GM18861 (cell line): ENCODE measurements around the gene ZBTB12.
"Not testable (repeated sequence)": the region's sequence is repeated elsewhere in the genome, so short reads cannot be mapped to it uniquely, and the experiment has no call there.

Source experiments
- ATAC-seq: cut with Tn5 transposase; IDR thresholded peaks from one replicate; pipeline ENCODE4 v1.9.1; 2021; ENCODE audit not compliant: unreplicated experiment

ZBTB12 gene

DNA sequence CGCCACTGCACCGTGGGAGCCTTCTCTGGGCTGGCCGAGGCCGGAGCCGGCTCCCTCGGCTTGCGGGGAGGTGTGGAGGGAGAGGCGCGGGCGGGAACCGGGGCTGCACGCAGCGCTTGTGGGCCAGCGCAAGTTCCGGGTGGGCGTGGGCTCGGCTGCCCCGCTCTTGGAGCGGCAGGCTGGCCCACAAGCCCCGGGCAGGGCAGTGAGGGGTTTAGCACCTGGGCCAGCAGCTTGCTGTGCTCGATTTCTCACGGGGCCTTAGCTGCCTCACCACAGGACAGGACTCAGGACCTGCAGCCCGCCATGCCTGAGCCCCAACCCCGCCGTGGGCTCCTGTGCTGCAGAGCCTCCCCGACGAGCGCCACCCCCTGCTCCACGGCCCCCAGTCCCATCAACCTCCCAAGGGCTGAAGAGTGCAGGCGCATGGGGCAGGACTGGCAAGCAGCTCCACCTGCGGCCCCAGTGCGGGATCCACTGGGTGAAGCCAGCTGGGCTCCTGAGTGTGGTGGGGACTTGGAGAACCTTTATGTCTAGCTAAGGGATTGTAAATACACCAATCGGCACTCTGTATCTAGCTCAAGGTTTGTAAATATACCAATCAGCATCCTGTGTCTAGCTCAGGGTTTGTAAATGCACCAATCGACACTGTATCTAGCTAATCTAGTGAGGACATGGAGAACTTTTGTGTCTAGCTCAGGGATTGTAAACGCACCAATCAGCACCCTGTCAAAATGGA lies 49.7 kb downstream of the ZBTB12 start:
- ATAC-seq, result not testable (repeated sequence)

DNA sequence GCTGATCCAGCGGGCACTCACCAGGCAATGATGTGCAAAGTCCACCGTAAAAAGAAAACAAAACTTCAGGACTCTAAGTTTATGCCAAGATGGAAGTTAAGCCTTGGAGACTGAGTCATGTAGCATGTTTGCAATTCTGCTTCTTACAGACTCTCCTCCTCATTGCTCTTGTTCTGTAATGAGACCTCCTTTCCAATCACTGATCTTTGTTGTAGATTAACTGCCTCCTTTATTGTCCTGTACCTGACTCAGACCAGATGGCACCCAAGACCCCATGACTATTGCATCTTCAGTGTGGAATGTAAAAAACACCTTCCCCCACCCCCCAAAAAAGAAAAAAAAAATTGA lies 50.4 kb downstream of the ZBTB12 start:
- no peak for ATAC-seq

DNA sequence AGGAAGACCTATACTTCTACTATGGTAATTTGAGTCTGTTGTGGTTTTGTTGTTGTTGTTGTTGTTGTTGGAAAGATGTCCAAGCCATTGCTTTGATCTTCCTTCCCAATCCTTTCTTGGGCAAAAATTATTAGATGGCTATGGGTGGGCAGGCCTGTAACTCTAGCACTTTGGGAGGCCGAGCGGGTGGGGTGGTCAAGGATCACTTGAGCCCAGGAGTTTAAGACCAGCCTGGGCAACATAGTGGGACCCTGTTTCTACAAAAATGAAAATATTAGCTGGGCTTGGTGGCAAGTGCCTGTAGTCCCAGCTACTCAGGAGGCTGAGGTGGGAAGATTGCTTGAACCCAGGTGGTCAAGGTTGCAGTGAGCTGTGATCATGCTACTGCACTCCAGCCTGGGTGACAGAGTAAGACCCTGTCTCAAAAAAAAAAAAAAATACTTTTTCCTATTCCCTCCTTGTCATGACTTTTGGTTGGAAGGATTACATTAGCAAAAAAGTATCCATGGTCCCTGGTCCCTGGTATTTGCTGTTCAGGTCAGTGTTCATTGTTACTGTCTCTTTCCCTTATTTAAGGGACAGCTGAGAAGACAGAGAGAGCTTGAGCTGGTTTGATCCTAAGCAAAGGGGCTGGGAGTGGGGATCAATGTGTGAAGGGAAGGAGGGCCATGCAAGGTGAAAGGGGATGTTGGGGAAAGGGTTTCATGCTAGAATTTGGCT lies 51.0 kb downstream of the ZBTB12 start:
- no peak for ATAC-seq
